Measurements from ENCODE around the gene SCARB1. TPM values are rescaled to one million over a fixed set of nuclear protein-coding genes. Genes with fewer than 3 reads are reported as not detected.

The SCARB1 gene
- total and polyA plus RNA-seq, 2 experiments from 2014 or later, result 31.0 to 62.5 TPM

- Histone ChIP-seq H3K4me2 (no peak overlapping the region), H3K27me3 (ENCODE audit: insufficient read depth) (no peaks in the 10 kb centered on the region), H3K36me3 (ENCODE audit: insufficient read depth) (no peaks in the 10 kb centered on the region), H3K79me2 (replicated peaks; ENCODE audit: insufficient read depth) (no peaks in the 10 kb centered on the region), H2AFZ (no peak overlapping the region), H3K9me2 (ENCODE audit: insufficient read depth) (no peaks in the 10 kb centered on the region), H3K27ac (ENCODE audit: low read depth) (no peak overlapping the region), H3K4me3 (no peak overlapping the region), H3F3A (replicated peaks; ENCODE audit: low read depth) (no peaks in the 10 kb centered on the region), H3K4me1 (ENCODE audit: insufficient read depth) (peaks cover 15% of the 10 kb centered on the region), H4K20me1 (replicated peaks; ENCODE audit: insufficient read depth) (no peaks in the 10 kb centered on the region)
- TF ChIP-seq STAT1 (IDR thresholded peaks at IDR 0.05; ENCODE audit: unreplicated experiment), result no peak
- TF ChIP-seq, protein P1, sequence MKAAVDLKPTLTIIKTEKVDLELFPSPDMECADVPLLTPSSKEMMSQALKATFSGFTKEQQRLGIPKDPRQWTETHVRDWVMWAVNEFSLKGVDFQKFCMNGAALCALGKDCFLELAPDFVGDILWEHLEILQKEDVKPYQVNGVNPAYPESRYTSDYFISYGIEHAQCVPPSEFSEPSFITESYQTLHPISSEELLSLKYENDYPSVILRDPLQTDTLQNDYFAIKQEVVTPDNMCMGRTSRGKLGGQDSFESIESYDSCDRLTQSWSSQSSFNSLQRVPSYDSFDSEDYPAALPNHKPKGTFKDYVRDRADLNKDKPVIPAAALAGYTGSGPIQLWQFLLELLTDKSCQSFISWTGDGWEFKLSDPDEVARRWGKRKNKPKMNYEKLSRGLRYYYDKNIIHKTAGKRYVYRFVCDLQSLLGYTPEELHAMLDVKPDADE (IDR thresholded peaks at IDR 0.05), result no peak
- TF ChIP-seq, protein P2, sequence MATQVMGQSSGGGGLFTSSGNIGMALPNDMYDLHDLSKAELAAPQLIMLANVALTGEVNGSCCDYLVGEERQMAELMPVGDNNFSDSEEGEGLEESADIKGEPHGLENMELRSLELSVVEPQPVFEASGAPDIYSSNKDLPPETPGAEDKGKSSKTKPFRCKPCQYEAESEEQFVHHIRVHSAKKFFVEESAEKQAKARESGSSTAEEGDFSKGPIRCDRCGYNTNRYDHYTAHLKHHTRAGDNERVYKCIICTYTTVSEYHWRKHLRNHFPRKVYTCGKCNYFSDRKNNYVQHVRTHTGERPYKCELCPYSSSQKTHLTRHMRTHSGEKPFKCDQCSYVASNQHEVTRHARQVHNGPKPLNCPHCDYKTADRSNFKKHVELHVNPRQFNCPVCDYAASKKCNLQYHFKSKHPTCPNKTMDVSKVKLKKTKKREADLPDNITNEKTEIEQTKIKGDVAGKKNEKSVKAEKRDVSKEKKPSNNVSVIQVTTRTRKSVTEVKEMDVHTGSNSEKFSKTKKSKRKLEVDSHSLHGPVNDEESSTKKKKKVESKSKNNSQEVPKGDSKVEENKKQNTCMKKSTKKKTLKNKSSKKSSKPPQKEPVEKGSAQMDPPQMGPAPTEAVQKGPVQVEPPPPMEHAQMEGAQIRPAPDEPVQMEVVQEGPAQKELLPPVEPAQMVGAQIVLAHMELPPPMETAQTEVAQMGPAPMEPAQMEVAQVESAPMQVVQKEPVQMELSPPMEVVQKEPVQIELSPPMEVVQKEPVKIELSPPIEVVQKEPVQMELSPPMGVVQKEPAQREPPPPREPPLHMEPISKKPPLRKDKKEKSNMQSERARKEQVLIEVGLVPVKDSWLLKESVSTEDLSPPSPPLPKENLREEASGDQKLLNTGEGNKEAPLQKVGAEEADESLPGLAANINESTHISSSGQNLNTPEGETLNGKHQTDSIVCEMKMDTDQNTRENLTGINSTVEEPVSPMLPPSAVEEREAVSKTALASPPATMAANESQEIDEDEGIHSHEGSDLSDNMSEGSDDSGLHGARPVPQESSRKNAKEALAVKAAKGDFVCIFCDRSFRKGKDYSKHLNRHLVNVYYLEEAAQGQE (IDR thresholded peaks at IDR 0.05; ENCODE audit: unreplicated experiment), result no peak
- TF ChIP-seq EZH2phosphoT487 (IDR thresholded peaks at IDR 0.05; ENCODE audit: unreplicated experiment), result no peak
- no peak for TF ChIP-seq ZNF331 (CRISPR knock-in tag; IDR thresholded peaks at IDR 0.05; ENCODE audit: low read depth)
- TF ChIP-seq CREB1 (CRISPR knock-in tag; IDR thresholded peaks at IDR 0.05; ENCODE audit: low read depth), result no peak
- no peak for TF ChIP-seq EZH2 (IDR thresholded peaks at IDR 0.05; ENCODE audit: low read depth, unreplicated experiment)
- TF ChIP-seq, protein P3, sequence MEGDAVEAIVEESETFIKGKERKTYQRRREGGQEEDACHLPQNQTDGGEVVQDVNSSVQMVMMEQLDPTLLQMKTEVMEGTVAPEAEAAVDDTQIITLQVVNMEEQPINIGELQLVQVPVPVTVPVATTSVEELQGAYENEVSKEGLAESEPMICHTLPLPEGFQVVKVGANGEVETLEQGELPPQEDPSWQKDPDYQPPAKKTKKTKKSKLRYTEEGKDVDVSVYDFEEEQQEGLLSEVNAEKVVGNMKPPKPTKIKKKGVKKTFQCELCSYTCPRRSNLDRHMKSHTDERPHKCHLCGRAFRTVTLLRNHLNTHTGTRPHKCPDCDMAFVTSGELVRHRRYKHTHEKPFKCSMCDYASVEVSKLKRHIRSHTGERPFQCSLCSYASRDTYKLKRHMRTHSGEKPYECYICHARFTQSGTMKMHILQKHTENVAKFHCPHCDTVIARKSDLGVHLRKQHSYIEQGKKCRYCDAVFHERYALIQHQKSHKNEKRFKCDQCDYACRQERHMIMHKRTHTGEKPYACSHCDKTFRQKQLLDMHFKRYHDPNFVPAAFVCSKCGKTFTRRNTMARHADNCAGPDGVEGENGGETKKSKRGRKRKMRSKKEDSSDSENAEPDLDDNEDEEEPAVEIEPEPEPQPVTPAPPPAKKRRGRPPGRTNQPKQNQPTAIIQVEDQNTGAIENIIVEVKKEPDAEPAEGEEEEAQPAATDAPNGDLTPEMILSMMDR (conservative IDR thresholded peaks at IDR 0.05; ENCODE audit: low read depth in 2 of 2), result no peak
- TF ChIP-seq NANOG (IDR thresholded peaks at IDR 0.05; ENCODE audit: borderline replicate concordance), result no peak
- H3K9me3 Mint-ChIP-seq, result no peaks in the 10 kb centered on the region
- H3K4me3 Mint-ChIP-seq, result no peak overlapping the region
- peaks cover 4% of the 10 kb centered on the region for H3K27me3 Mint-ChIP-seq (ENCODE audit: insufficient read depth, low read depth, poor library complexity)
- H3K36me3 Mint-ChIP-seq (ENCODE audit: low read depth), result no peaks in the 10 kb centered on the region
- H3K27ac Mint-ChIP-seq, result no peak overlapping the region
- peaks cover 12% of the 10 kb centered on the region for H3K4me1 Mint-ChIP-seq
- ATAC-seq (no peak), DNase-seq (ENCODE audit: low spot score) (no peak)
Observed at GRCh38 chr12:124878795-124879516, 15.3 kb upstream of the SCARB1 start.

All from GM23338 (cell line).